Testis (tissue), 3 donors: ENCODE results near the gene ALKBH5. TPM values are rescaled to one million over a fixed set of nuclear protein-coding genes. Genes with fewer than 3 reads are reported as not detected.

Experiments
- DNase-seq: peaks from one replicate; pipeline ENCODE4 v3.0.0-alpha.2; 2019
- H3K27ac ChIP-seq, 2 donors: fragments of 200-600 bp; sonication (generic); one replicate each; pipeline ENCODE4 v1.5.1; 2019
- H3K27me3 ChIP-seq: fragments of 200-600 bp; sonication (generic); one replicate; pipeline ENCODE4 v1.5.1; 2019
- H3K36me3 ChIP-seq: fragments of 200-600 bp; sonication (generic); one replicate; pipeline ENCODE4 v1.5.1; 2017; ENCODE audit warnings: low read depth; ENCODE audit errors: missing control alignments
- H3K4me1 ChIP-seq: fragments of 200-600 bp; sonication (generic); one replicate; pipeline ENCODE4 v1.5.1; 2019
- H3K4me3 ChIP-seq, 2 donors: fragments of 200-600 bp; sonication (generic); one replicate each; pipeline ENCODE4 v1.5.1; 2017 to 2019
- H3K9me3 ChIP-seq: fragments of 200-600 bp; sonication (generic); one replicate; pipeline ENCODE4 v1.5.1; 2017
- POLR2A ChIP-seq: fragments of 450-650 bp; IDR thresholded peaks from one replicate; pipeline ENCODE4 v1.6.1; 2017; ENCODE audit warnings: antibody characterized with exemption, mild to moderate bottlenecking, moderate library complexity
- WGBS, 2 donors: methylation state at CpG; one replicate each; pipeline ENCODE4 v1.1.5; 2018; 5-methylcytosine and 5-hydroxymethylcytosine counted together
- intact Hi-C: fragments of 100-400 bp; cut with DNase I; formaldehyde crosslinking; loops from one replicate; pipeline ENCODE4 v1.15.1; 2023; ENCODE audit warnings: low total_unique reads
- polyA plus RNA-seq: library from polyadenylated mRNA; stranded (reverse); fragments of 350-450 nt; fragmentation: Illumina TruSeq; extraction: RNeasy Lipid Tissue Mini Kit (QIAGEN cat#74804); gene quantifications from one replicate; pipeline ENCODE4 v1.2.3, GENCODE V29; 2014; ENCODE audit warnings: low read depth, low replicate concordance; ENCODE audit not compliant: insufficient read depth
- total RNA-seq, 2 donors: library from RNA; depleted of rRNA; stranded (reverse); fragments of >200 nt; gene quantifications; one replicate each; pipeline ENCODE4 v1.2.3, GENCODE V29; 2016
- TF ChIP-seq, protein P1 (sequence below), 3 experiments: fragments of 450-650 bp in 2 of 3; fragments of 200-600 bp in 1 of 3; sonication (generic) in 1 of 3; IDR thresholded peaks; one replicate each; pipeline ENCODE4 v1.5.1; 2016 to 2019; ENCODE audit warnings: antibody characterized with exemption in 3 of 3, mild to moderate bottlenecking in 2 of 3, moderate library complexity in 1 of 3

Gene ALKBH5
- total and polyA plus RNA-seq, 3 donors from 2014 or later, result 172 to 253 (median 213) TPM

DNA sequence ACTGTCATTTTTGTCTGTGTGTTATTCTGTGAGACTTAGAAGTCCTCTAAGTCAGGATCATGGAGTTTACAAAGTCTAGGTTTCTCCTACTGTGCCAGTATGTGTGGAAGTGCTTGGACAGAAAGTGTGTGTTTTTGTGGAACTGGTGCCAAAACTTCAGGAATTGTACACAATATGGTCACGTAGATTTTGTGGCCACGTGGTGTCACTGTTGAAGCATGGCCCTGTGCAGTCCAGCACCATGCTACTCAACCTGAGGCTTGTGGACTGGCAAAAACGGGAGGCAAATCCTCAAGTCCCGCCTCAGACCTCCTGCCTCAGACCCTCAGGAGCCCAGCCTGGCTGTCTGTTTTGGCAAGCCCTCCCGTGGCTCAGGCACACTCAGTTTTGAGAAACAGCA lies 16.7 kb upstream of the ALKBH5 start:
- WGBS, 2 donors, result 56 to 69% methylated on average over 3 to 5 of the region's 5 CpGs
- TF ChIP-seq POLR2A, result no peak
- TF ChIP-seq, protein P1, sequence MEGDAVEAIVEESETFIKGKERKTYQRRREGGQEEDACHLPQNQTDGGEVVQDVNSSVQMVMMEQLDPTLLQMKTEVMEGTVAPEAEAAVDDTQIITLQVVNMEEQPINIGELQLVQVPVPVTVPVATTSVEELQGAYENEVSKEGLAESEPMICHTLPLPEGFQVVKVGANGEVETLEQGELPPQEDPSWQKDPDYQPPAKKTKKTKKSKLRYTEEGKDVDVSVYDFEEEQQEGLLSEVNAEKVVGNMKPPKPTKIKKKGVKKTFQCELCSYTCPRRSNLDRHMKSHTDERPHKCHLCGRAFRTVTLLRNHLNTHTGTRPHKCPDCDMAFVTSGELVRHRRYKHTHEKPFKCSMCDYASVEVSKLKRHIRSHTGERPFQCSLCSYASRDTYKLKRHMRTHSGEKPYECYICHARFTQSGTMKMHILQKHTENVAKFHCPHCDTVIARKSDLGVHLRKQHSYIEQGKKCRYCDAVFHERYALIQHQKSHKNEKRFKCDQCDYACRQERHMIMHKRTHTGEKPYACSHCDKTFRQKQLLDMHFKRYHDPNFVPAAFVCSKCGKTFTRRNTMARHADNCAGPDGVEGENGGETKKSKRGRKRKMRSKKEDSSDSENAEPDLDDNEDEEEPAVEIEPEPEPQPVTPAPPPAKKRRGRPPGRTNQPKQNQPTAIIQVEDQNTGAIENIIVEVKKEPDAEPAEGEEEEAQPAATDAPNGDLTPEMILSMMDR (IDR thresholded peaks at IDR 0.05), result no peak
- no peaks in the 10 kb centered on the region for H3K4me1 ChIP-seq
- H3K4me3 ChIP-seq, result no peak overlapping the region
- H3K27ac ChIP-seq, result no peak overlapping the region
- no peaks in the 10 kb centered on the region for H3K27me3 ChIP-seq
- intact Hi-C loops, result no loop called here
- H3K36me3 ChIP-seq, result no peaks in the 10 kb centered on the region
- no peak for DNase-seq
- H3K9me3 ChIP-seq, result no peaks in the 10 kb centered on the region

DNA sequence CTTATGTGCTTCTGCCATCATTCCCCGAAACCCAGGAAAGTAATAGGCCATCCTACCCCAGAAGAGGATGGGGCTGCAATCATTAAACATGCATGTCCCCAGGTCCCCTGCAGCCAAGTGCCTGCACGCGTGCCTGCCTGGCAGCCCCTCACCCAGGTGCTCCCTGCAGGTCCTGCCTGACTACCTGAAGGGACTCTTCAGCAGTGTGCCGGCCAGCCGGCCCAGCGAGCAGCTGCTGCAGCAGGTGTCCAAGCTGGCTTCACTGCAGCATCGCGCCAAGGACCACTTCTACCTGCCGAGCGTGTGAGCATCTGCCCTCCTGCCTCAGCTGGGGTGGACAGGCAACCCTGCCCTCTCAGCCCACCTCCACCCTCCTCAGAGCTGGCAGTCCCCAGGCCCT lies 16.2 kb upstream of the ALKBH5 start:
- Histone ChIP-seq H3K9me3 (no peaks in the 10 kb centered on the region), H3K27ac (no peak overlapping the region), H3K4me3 (no peak overlapping the region), H3K36me3 (no peaks in the 10 kb centered on the region), H3K27me3 (no peaks in the 10 kb centered on the region), H3K4me1 (no peaks in the 10 kb centered on the region)
- DNase-seq, result no peak
- no peak for TF ChIP-seq POLR2A
- TF ChIP-seq, protein P1 (IDR thresholded peaks at IDR 0.05), result no peak
- WGBS, 2 donors, result 67 to 87% methylated on average over 3 to 10 of the region's 10 CpGs
- intact Hi-C loops, result no loop called here

DNA sequence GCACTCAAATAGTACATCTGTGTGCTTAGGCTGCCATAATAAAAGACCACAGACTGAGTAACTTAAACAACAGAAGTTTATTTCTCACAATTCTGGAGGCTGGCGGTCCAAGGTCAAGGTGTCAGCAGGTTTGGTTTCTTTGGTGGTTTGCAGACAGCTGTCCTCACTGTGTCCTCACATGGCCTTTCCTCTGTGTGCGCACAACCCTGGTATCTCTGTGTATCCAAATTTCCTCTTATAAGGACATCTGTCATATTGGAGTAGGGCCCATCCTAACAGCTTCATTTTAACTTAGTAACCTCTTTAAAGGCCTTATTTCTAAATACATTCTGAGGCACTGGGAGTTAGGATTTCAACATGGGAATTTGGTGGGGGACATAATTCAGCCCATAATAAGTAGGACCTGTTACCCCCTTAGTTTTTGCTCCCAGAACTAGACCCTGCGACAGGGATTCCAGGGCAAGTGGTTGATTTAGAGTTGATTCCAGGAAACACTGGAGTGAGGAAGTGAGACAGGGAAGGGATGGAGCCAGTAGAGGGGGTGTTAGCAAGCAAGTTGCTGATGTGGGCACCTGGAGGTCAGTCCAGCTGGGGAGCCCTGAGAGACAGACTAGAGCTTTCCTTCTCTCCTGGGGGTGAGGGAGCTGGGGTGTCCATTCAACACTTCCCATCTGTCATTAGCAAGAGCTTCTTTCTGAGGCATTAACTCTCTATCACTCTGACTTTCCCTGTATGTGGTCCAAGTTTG lies 10.9 kb upstream of the ALKBH5 start:
- intact Hi-C loops, result no loop called here
- TF ChIP-seq, protein P1 (IDR thresholded peaks at IDR 0.05), result no peak
- TF ChIP-seq POLR2A, result no peak
- DNase-seq, result no peak
- H3K9me3 ChIP-seq, result no peaks in the 10 kb centered on the region
- no peaks in the 10 kb centered on the region for H3K27me3 ChIP-seq
- H3K4me3 ChIP-seq, result no peak overlapping the region
- H3K36me3 ChIP-seq, result no peaks in the 10 kb centered on the region
- 73 to 91% methylated on average over 2 to 3 of the region's 3 CpGs for WGBS, 2 donors
- no peak overlapping the region for H3K27ac ChIP-seq
- no peaks in the 10 kb centered on the region for H3K4me1 ChIP-seq

DNA sequence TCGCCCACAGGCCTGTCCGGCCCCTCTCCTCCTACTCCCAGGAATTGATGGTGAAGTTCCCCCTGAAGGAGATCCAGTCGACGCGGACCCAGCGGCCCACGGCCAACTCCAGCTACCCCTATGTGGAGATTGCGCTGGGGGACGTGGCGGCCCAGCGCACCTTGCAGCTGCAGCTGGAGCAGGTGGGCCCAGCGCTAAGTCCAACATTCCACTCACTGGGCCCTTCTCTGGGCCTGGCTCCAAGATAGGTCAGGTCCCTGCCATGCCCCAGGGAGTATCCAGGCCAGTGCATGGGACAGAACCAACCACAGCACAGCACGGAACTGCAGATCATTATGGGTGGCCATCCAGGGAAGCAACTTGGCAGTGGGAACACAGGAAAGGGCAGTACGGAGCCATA lies 9.9 kb upstream of the ALKBH5 start:
- 87 to 93% methylated on average over 6 to 14 of the region's 14 CpGs for WGBS, 2 donors
- H3K27ac ChIP-seq, result no peak overlapping the region
- no peaks in the 10 kb centered on the region for H3K4me1 ChIP-seq
- no peaks in the 10 kb centered on the region for H3K9me3 ChIP-seq
- no peaks in the 10 kb centered on the region for H3K36me3 ChIP-seq
- TF ChIP-seq, protein P1 (IDR thresholded peaks at IDR 0.05), result no peak
- TF ChIP-seq POLR2A, result no peak
- H3K27me3 ChIP-seq, result no peaks in the 10 kb centered on the region
- H3K4me3 ChIP-seq, result no peak overlapping the region
- intact Hi-C loops, result no loop called here
- DNase-seq, result no peak

DNA sequence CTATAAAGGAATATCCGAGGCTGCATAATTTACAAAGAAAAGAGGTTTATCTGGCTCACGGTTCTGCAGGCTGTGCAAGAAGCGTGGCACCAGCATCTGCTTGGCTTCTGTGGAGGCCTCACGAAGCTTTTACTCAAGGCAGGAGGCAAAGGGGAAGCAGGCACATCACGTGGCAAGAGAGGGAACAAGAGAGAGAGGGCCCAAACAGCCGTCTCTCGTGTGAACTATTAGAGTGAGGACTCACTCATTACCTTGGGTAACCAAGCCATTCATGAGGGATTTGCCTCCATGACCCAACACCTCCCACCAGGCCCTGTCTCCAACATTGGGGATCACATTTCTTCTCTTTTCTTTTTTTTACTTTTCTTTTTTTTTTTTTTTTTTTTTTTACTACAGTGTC lies 7.5 kb upstream of the ALKBH5 start:
- intact Hi-C loops, result no loop called here
- no peak overlapping the region for H3K27ac ChIP-seq
- H3K9me3 ChIP-seq, result no peaks in the 10 kb centered on the region
- TF ChIP-seq POLR2A, result no peak
- TF ChIP-seq, protein P1 (IDR thresholded peaks at IDR 0.05), result no peak
- no peaks in the 10 kb centered on the region for H3K27me3 ChIP-seq
- no peak overlapping the region for H3K4me3 ChIP-seq
- no peaks in the 10 kb centered on the region for H3K4me1 ChIP-seq
- no peak for DNase-seq
- H3K36me3 ChIP-seq, result no peaks in the 10 kb centered on the region
- 79 to 85% methylated on average over 7 of the region's 7 CpGs for WGBS, 2 donors
